Testis (tissue), 3 donors: ENCODE measurements around the gene FGFBP2. TPM values are rescaled to one million over a fixed set of nuclear protein-coding genes. Genes with fewer than 3 reads are reported as not detected.

Experiments
- DNase-seq: peaks from one replicate; pipeline ENCODE4 v3.0.0-alpha.2; 2019
- H3K27ac ChIP-seq, 2 donors: fragments of 200-600 bp; sonication (generic); one replicate each; pipeline ENCODE4 v1.5.1; 2019
- H3K27me3 ChIP-seq: fragments of 200-600 bp; sonication (generic); one replicate; pipeline ENCODE4 v1.5.1; 2019
- H3K36me3 ChIP-seq: fragments of 200-600 bp; sonication (generic); one replicate; pipeline ENCODE4 v1.5.1; 2017; ENCODE audit warnings: low read depth; ENCODE audit errors: missing control alignments
- H3K4me1 ChIP-seq: fragments of 200-600 bp; sonication (generic); one replicate; pipeline ENCODE4 v1.5.1; 2019
- H3K4me3 ChIP-seq, 2 donors: fragments of 200-600 bp; sonication (generic); one replicate each; pipeline ENCODE4 v1.5.1; 2017 to 2019
- H3K9me3 ChIP-seq: fragments of 200-600 bp; sonication (generic); one replicate; pipeline ENCODE4 v1.5.1; 2017
- CTCF ChIP-seq, 3 experiments: fragments of 450-650 bp in 2 of 3; fragments of 200-600 bp in 1 of 3; sonication (generic) in 1 of 3; IDR thresholded peaks; one replicate each; pipeline ENCODE4 v1.5.1; 2016 to 2019; ENCODE audit warnings: antibody characterized with exemption in 3 of 3, mild to moderate bottlenecking in 2 of 3, moderate library complexity in 1 of 3
- POLR2A ChIP-seq: fragments of 450-650 bp; IDR thresholded peaks from one replicate; pipeline ENCODE4 v1.6.1; 2017; ENCODE audit warnings: antibody characterized with exemption, mild to moderate bottlenecking, moderate library complexity
- WGBS, 2 donors: methylation state at CpG; one replicate each; pipeline ENCODE4 v1.1.5; 2018; 5-methylcytosine and 5-hydroxymethylcytosine counted together
- intact Hi-C: fragments of 100-400 bp; cut with DNase I; formaldehyde crosslinking; loops from one replicate; pipeline ENCODE4 v1.15.1; 2023; ENCODE audit warnings: low total_unique reads
- polyA plus RNA-seq: library from polyadenylated mRNA; stranded (reverse); fragments of 350-450 nt; fragmentation: Illumina TruSeq; extraction: RNeasy Lipid Tissue Mini Kit (QIAGEN cat#74804); gene quantifications from one replicate; pipeline ENCODE4 v1.2.3, GENCODE V29; 2014; ENCODE audit warnings: low read depth, low replicate concordance; ENCODE audit not compliant: insufficient read depth
- total RNA-seq, 2 donors: library from RNA; depleted of rRNA; stranded (reverse); fragments of >200 nt; gene quantifications; one replicate each; pipeline ENCODE4 v1.2.3, GENCODE V29; 2016

FGFBP2 gene
- total and polyA plus RNA-seq, 3 donors from 2014 or later, result 19.4 to 139 (median 20.3) TPM

- no peak for TF ChIP-seq POLR2A
- TF ChIP-seq CTCF (IDR thresholded peaks at IDR 0.05), result no peak
- intact Hi-C loops, result no loop called here
These were observed 25.2 kb upstream of the FGFBP2 start for GRCh38 chr4:15988222-15988621.

DNA sequence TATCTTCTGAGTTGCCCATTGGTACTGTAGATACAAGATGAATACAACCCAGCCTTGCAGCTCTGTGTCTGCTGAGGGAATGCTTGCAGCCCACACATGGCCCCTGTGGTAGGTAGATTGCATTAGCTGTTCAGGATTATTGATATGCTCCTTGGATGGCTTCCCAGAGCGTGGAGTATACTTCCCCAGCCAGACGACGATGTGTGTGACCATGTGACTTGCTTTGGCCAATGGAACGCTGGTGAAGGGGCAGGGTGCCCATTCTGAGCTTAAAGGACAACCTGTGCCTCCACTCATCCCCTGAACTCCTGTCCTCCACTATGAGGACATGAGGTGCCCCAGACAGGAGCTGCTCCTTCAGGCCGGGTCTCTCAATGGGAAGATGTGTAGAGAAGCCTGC, 23.9 kb upstream of the FGFBP2 start:
- intact Hi-C loops, result no loop called here
- WGBS, 2 donors, result 67 to 73% methylated on average over 5 of the region's 5 CpGs
- H3K9me3 ChIP-seq, result no peaks in the 10 kb centered on the region
- H3K4me1 ChIP-seq, result no peaks in the 10 kb centered on the region
- H3K4me3 ChIP-seq, result no peak overlapping the region
- DNase-seq, result no peak
- TF ChIP-seq CTCF (IDR thresholded peaks at IDR 0.05) (no peak), POLR2A (no peak)
- H3K27me3 ChIP-seq, result no peaks in the 10 kb centered on the region
- H3K36me3 ChIP-seq, result no peaks in the 10 kb centered on the region
- H3K27ac ChIP-seq, result no peak overlapping the region

More at GRCh38 chr4:15988222-15988621, 25.2 kb upstream of the FGFBP2 start:
- Histone ChIP-seq H3K27ac (no peak overlapping the region), H3K4me1 (no peaks in the 10 kb centered on the region), H3K36me3 (no peaks in the 10 kb centered on the region), H3K27me3 (no peaks in the 10 kb centered on the region), H3K4me3 (no peak overlapping the region), H3K9me3 (no peaks in the 10 kb centered on the region)
- DNase-seq, result no peak
- WGBS, 2 donors, result 95% methylated on average over 1 of the region's 1 CpG

GRCh38 chr4:15983610-15984009, 20.6 kb upstream of the FGFBP2 start:
- no peaks in the 10 kb centered on the region for H3K9me3 ChIP-seq
- H3K27me3 ChIP-seq, result no peaks in the 10 kb centered on the region
- 91 to 95% methylated on average over 2 of the region's 2 CpGs for WGBS, 2 donors
- DNase-seq, result no peak
- no peak overlapping the region for H3K27ac ChIP-seq
- H3K36me3 ChIP-seq, result no peaks in the 10 kb centered on the region
- TF ChIP-seq POLR2A (no peak), CTCF (IDR thresholded peaks at IDR 0.05) (no peak)
- no peak overlapping the region for H3K4me3 ChIP-seq
- intact Hi-C loops, result no loop called here
- H3K4me1 ChIP-seq, result no peaks in the 10 kb centered on the region

GRCh38 chr4:15982842-15983524, 20.0 kb upstream of the FGFBP2 start:
- no peak overlapping the region for H3K4me3 ChIP-seq
- no peaks in the 10 kb centered on the region for H3K27me3 ChIP-seq
- no peaks in the 10 kb centered on the region for H3K9me3 ChIP-seq
- intact Hi-C loops, result no loop called here
- no peaks in the 10 kb centered on the region for H3K4me1 ChIP-seq
- no peaks in the 10 kb centered on the region for H3K36me3 ChIP-seq
- no peak for DNase-seq
- no peak overlapping the region for H3K27ac ChIP-seq
- TF ChIP-seq CTCF (IDR thresholded peaks at IDR 0.05) (no peak), POLR2A (no peak)
- 85 to 94% methylated on average over 8 of the region's 8 CpGs for WGBS, 2 donors
